CD4-positive, alpha-beta memory T cell (primary cell): ENCODE results near the gene RALGAPB. TPM values are rescaled to one million over a fixed set of nuclear protein-coding genes. Genes with fewer than 3 reads are reported as not detected.

Source experiments
- CTCF ChIA-PET: fragments of 350-600 bp; sonication (Branson Sonifier 250); formaldehyde crosslinking; loops from one replicate; lab custom pipeline; 2021; ENCODE audit warnings: inconsistent platforms; ENCODE audit not compliant: partially characterized antibody; lab: Charles Lee
- POLR2A ChIA-PET: fragments of 350-600 bp; sonication (Branson Sonifier 250); formaldehyde crosslinking; loops from one replicate; lab custom pipeline; 2021; ENCODE audit not compliant: partially characterized antibody; lab: Charles Lee
- DNase-seq, 5 donors: peaks; one replicate each; pipeline versions ENCODE4 v3.0.0 to v3.0.0-alpha.2; 2020 to 2022; ENCODE audit warnings: mixed read lengths in 1 of 5
- H3K27ac ChIP-seq: one replicate; pipeline ENCODE4 v1.7.0; 2013; ENCODE audit warnings: low read depth, low read length
- H3K27me3 ChIP-seq: 2 replicates; pipeline ENCODE4 v1.7.0; 2013; ENCODE audit warnings: mild to moderate bottlenecking, low read length, moderate library complexity; ENCODE audit not compliant: insufficient read depth
- H3K36me3 ChIP-seq: 2 replicates; pipeline ENCODE4 v1.7.0; 2013; ENCODE audit warnings: mild to moderate bottlenecking, low read length, moderate library complexity; ENCODE audit not compliant: insufficient read depth
- H3K4me1 ChIP-seq: 2 replicates; pipeline ENCODE4 v1.7.0; 2013; ENCODE audit warnings: mild to moderate bottlenecking, low read length, moderate library complexity; ENCODE audit not compliant: insufficient read depth
- H3K4me3 ChIP-seq, 2 donors: one replicate each; pipeline ENCODE4 v1.7.0; 2013; ENCODE audit warnings: low read length in 2 of 2, mild to moderate bottlenecking in 1 of 2
- H3K9me3 ChIP-seq, 2 donors: one replicate each; pipeline ENCODE4 v1.7.0; 2013; ENCODE audit warnings: low read length in 2 of 2, control low read depth in 1 of 2; ENCODE audit not compliant: control insufficient read depth in 1 of 2
- H3K27ac Mint-ChIP-seq, 7 donors: one replicate each; pipeline ENCODE4 v1.8.0; 2020 to 2021; ENCODE audit warnings: mixed read lengths in 7 of 7, mild to moderate bottlenecking in 6 of 7, inconsistent platforms in 3 of 7, moderate library complexity in 3 of 7
- H3K27me3 Mint-ChIP-seq, 2 donors: one replicate each; pipeline ENCODE4 v1.8.0; 2020 to 2021; ENCODE audit warnings: mixed read lengths in 2 of 2
- H3K36me3 Mint-ChIP-seq, 2 donors: one replicate each; pipeline ENCODE4 v1.8.0; 2020 to 2021; ENCODE audit warnings: mixed read lengths in 2 of 2, inconsistent platforms in 1 of 2, mild to moderate bottlenecking in 1 of 2
- H3K4me1 Mint-ChIP-seq, 4 donors: one replicate each; pipeline ENCODE4 v1.8.0; 2020 to 2021; ENCODE audit warnings: mixed read lengths in 4 of 4, mild to moderate bottlenecking in 1 of 4
- H3K4me3 Mint-ChIP-seq, 8 donors: one replicate each; pipeline ENCODE4 v1.8.0; 2020 to 2021; ENCODE audit warnings: mixed read lengths in 8 of 8, mild to moderate bottlenecking in 7 of 8, moderate library complexity in 6 of 8, inconsistent platforms in 3 of 8
- H3K9me3 Mint-ChIP-seq, 8 donors: one replicate each; pipeline ENCODE4 v1.8.0; 2020 to 2021; ENCODE audit warnings: mixed read lengths in 8 of 8, mild to moderate bottlenecking in 5 of 8, inconsistent platforms in 3 of 8, moderate library complexity in 1 of 8
- intact Hi-C: fragments of 100-400 bp; cut with micrococcal nuclease; formaldehyde crosslinking; loops from one replicate; pipeline ENCODE4 v1.15.1; 2023
- polyA plus RNA-seq, 2 donors: library from polyadenylated mRNA; unstranded; fragments of 300-500 nt; fragmentation: Illumina TruSeq; gene quantifications; one replicate each; pipeline ENCODE4 v1.2.3, GENCODE V29; 2021
- total RNA-seq, 2 experiments: library from RNA; stranded (reverse); gene quantifications; one replicate each; pipeline ENCODE4 v1.2.3, GENCODE V29; 2021

RALGAPB gene
- total and polyA plus RNA-seq, 4 experiments from 2014 or later, result 9.0 to 57.4 (median 35.2) TPM

GRCh38 chr20:38548356-38549083, 75.9 kb downstream of the RALGAPB start:
- POLR2A ChIA-PET, result no interaction called here
- no peaks in the 10 kb centered on the region for H3K9me3 Mint-ChIP-seq
- no peaks in the 10 kb centered on the region for H3K27me3 Mint-ChIP-seq
- H3K27ac Mint-ChIP-seq, result peak overlapping the region in 5 of 7 donors; percentile 16 to 70 (median 32)
- H3K4me3 Mint-ChIP-seq, result no peak overlapping the region
- Histone ChIP-seq H3K4me3 (no peak overlapping the region), H3K27ac (no peak overlapping the region), H3K36me3 (peaks cover 32% of the 10 kb centered on the region), H3K27me3 (no peaks in the 10 kb centered on the region), H3K4me1 (peaks cover 5% of the 10 kb centered on the region), H3K9me3 (no peaks in the 10 kb centered on the region)
- intact Hi-C loops, result no loop called here
- peak in 1 of 5 donors; percentile 4 for DNase-seq
- peaks cover 5 to 15% (median 13%) of the 10 kb centered on the region in 4 donors for H3K4me1 Mint-ChIP-seq
- CTCF ChIA-PET, result no interaction called here
- peaks cover 38 to 54% of the 10 kb centered on the region in 2 donors for H3K36me3 Mint-ChIP-seq

DNA sequence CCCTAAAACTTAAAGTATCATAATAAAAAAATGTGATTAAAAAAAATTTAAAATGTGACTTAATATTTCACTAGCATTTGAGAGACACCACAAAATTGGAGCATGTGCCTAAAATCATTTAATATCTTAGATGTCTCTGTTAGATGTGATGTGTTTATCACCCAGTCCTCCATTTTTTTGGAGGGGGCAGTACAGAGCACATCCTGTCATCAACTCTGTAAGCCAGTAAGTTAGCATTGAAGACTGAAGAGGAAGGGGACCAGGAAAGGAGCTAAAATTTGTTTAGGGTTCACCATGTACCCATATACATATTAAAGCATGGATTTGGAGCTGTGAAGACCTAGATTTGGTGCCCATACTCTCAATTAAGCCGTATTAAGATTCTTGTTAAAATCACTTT, 77.6 kb downstream of the RALGAPB start:
- intact Hi-C loops, result no loop called here
- Histone ChIP-seq H3K9me3 (no peaks in the 10 kb centered on the region), H3K27me3 (no peaks in the 10 kb centered on the region), H3K4me1 (peaks cover 5% of the 10 kb centered on the region), H3K4me3 (no peak overlapping the region), H3K36me3 (peaks cover 47% of the 10 kb centered on the region), H3K27ac (no peak overlapping the region)
- Mint-ChIP-seq H3K4me3 (no peak overlapping the region), H3K36me3 (peaks cover 44 to 51% of the 10 kb centered on the region in 2 donors), H3K9me3 (no peaks in the 10 kb centered on the region), H3K27me3 (no peaks in the 10 kb centered on the region), H3K27ac (no peak overlapping the region), H3K4me1 (peaks cover 5 to 14% (median 12%) of the 10 kb centered on the region in 4 donors)
- ChIA-PET POLR2A (no interaction called here), CTCF (interaction anchor here (0.8 kb wide), 1 partner anchor 16 kb away, joined by 3 read pairs; no protein-coding TSS in a partner anchor)
- no peak for DNase-seq

DNA sequence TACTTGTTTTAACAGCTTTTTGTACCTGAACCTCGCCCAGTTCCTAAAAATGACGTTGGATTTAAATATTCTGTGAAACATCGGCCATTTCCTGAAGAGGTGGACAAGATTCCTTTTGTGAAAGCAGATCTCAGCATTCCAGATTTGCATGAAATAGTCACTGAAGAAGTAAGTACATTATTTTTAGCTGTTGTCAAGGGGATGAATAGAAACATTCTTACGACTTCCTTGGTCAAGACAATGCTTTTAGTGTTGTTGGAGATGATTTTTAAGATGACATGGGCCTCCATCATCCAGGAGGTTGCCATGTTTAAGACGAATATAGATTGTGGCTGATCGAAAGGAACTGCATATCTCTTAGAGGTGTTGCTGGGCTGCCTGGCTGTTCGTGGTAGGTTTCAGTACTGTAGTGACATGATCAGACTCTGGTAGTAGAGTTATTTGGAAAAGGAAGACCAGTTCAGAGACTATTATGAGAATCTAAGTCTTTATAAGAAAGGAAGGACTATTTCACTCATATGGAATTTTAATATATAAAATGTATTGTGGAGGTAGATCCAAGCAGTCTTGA, 78.5 kb downstream of the RALGAPB start:
- intact Hi-C loops, result no loop called here
- Mint-ChIP-seq H3K27ac (no peak overlapping the region), H3K9me3 (no peaks in the 10 kb centered on the region), H3K27me3 (no peaks in the 10 kb centered on the region), H3K4me3 (no peak overlapping the region), H3K4me1 (peaks cover 5 to 14% (median 12%) of the 10 kb centered on the region in 4 donors), H3K36me3 (peaks cover 40 to 44% of the 10 kb centered on the region in 2 donors)
- Histone ChIP-seq H3K4me3 (no peak overlapping the region), H3K9me3 (no peaks in the 10 kb centered on the region), H3K36me3 (peaks cover 51% of the 10 kb centered on the region), H3K27ac (no peak overlapping the region), H3K27me3 (no peaks in the 10 kb centered on the region), H3K4me1 (peaks cover 5% of the 10 kb centered on the region)
- CTCF ChIA-PET, result no interaction called here
- POLR2A ChIA-PET, result no interaction called here
- DNase-seq, result no peak

DNA sequence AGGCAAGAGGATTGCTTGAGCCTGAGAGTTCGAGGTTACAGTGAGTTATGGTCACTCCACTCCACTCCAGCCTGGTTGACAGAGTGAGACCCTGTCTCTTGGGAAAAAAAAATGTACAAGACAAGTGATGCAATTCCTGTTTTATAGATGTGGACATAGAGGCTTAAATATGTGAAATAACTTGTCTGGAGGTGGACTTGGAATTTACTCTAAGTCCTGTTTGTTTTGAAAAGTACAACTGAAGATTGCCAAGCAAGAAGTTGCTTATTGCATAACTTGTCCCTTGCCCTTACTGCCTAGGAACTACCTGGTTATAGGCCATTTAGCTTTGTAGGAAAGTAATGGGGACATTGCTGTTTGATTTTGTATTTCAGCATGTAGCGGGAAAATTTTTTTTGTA, 82.3 kb downstream of the RALGAPB start:
- Histone ChIP-seq H3K9me3 (no peaks in the 10 kb centered on the region), H3K4me1 (no peaks in the 10 kb centered on the region), H3K36me3 (peaks cover 79% of the 10 kb centered on the region), H3K27ac (no peak overlapping the region), H3K27me3 (no peaks in the 10 kb centered on the region), H3K4me3 (no peak overlapping the region)
- CTCF ChIA-PET, result no interaction called here
- intact Hi-C loops, result no loop called here
- Mint-ChIP-seq H3K36me3 (peaks cover 37 to 43% of the 10 kb centered on the region in 2 donors), H3K9me3 (no peaks in the 10 kb centered on the region), H3K27ac (no peak overlapping the region), H3K4me1 (no peaks in the 10 kb centered on the region), H3K4me3 (no peak overlapping the region), H3K27me3 (no peaks in the 10 kb centered on the region)
- POLR2A ChIA-PET, result no interaction called here
- DNase-seq, result no peak

DNA sequence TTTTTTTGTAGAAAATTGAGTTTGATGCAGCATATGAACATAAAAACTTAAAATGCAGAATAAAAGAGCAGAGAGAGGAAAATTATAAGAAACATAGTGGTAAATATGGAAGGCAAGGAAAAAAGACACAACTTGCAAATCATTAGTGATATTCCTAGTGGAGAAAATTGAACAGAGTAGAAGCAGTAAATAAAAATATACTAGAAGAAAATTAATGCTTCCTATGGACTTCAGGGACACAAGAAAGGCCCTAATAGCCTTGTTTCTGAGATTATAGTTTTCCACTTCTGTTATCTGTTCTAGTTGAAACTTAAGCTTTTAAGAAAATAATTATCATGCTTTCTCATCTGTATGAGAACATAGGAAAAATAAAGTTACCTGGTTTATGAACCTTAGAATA, 82.8 kb downstream of the RALGAPB start:
- POLR2A ChIA-PET, result no interaction called here
- Histone ChIP-seq H3K27ac (no peak overlapping the region), H3K4me3 (no peak overlapping the region), H3K4me1 (no peaks in the 10 kb centered on the region), H3K27me3 (no peaks in the 10 kb centered on the region), H3K9me3 (no peaks in the 10 kb centered on the region), H3K36me3 (peaks cover 82% of the 10 kb centered on the region)
- no peaks in the 10 kb centered on the region for H3K27me3 Mint-ChIP-seq
- no peaks in the 10 kb centered on the region for H3K4me1 Mint-ChIP-seq
- CTCF ChIA-PET, result no interaction called here
- intact Hi-C loops, result no loop called here
- no peak overlapping the region for H3K4me3 Mint-ChIP-seq
- no peak for DNase-seq
- H3K36me3 Mint-ChIP-seq, result peaks cover 41 to 47% of the 10 kb centered on the region in 2 donors
- no peaks in the 10 kb centered on the region for H3K9me3 Mint-ChIP-seq
- H3K27ac Mint-ChIP-seq, result no peak overlapping the region

GRCh38 chr20:38557174-38557573, 84.5 kb downstream of the RALGAPB start:
- Histone ChIP-seq H3K9me3 (no peaks in the 10 kb centered on the region), H3K27me3 (no peaks in the 10 kb centered on the region), H3K4me1 (no peaks in the 10 kb centered on the region), H3K27ac (no peak overlapping the region), H3K4me3 (no peak overlapping the region), H3K36me3 (peaks cover 73% of the 10 kb centered on the region)
- intact Hi-C loops, result no loop called here
- Mint-ChIP-seq H3K36me3 (peaks cover 46 to 47% of the 10 kb centered on the region in 2 donors), H3K27ac (peak overlapping the region in 1 of 7 donors; percentile 69), H3K4me3 (no peak overlapping the region), H3K4me1 (no peaks in the 10 kb centered on the region), H3K9me3 (no peaks in the 10 kb centered on the region), H3K27me3 (no peaks in the 10 kb centered on the region)
- no peak for DNase-seq
- POLR2A ChIA-PET, result no interaction called here
- CTCF ChIA-PET, result no interaction called here

GRCh38 chr20:38558596-38559360, 86.1 kb downstream of the RALGAPB start:
- Mint-ChIP-seq H3K36me3 (peaks cover 51 to 60% of the 10 kb centered on the region in 2 donors), H3K4me3 (no peak overlapping the region), H3K27me3 (no peaks in the 10 kb centered on the region), H3K9me3 (no peaks in the 10 kb centered on the region), H3K4me1 (no peaks in the 10 kb centered on the region), H3K27ac (peak overlapping the region in 1 of 7 donors; percentile 57)
- DNase-seq, result no peak
- Histone ChIP-seq H3K27ac (no peak overlapping the region), H3K4me1 (no peaks in the 10 kb centered on the region), H3K27me3 (no peaks in the 10 kb centered on the region), H3K36me3 (peaks cover 68% of the 10 kb centered on the region), H3K9me3 (no peaks in the 10 kb centered on the region), H3K4me3 (no peak overlapping the region)
- intact Hi-C loops, result no loop called here
- POLR2A ChIA-PET, result no interaction called here
- CTCF ChIA-PET, result no interaction called here
